Measurements from ENCODE around the gene INSR. TPM values are rescaled to one million over a fixed set of nuclear protein-coding genes. Genes with fewer than 3 reads are reported as not detected.
"Not testable (repeated sequence)": the region's sequence is repeated elsewhere in the genome, so short reads cannot be mapped to it uniquely, and the experiment has no call there.

INSR gene
- total RNA-seq, 1 donor from 2014 or later = 1.3 TPM

DNA sequence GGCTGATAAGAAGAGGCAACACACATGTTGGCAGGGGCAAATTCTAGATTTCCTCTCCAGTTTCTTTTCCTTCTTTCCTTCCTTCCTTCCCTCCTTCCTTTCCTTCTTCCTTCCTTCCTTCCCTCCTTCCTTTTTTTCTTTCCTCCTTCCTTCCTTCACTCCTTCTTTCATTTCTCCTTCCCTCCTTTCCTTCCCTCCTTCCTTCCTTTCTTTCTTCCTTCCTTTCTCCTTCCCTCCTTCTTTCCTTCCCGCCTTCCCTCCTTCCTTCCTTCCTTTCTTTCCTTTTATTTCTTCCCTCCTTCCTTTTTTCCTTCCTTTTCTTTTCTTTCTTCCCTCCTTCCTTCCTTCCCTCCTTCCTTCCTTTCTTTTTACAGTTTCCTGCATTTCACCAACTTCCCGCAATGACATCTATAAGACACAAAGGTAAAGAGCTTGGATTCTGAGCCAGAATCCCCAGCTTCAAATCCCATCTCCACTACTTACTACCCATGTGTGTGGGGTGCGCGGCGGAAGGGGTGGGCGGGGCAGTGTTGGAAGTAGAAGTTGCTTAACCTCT is 35.3 kb downstream of the INSR start:
- intact Hi-C loops (cut with micrococcal nuclease) = no loop called here

DNA sequence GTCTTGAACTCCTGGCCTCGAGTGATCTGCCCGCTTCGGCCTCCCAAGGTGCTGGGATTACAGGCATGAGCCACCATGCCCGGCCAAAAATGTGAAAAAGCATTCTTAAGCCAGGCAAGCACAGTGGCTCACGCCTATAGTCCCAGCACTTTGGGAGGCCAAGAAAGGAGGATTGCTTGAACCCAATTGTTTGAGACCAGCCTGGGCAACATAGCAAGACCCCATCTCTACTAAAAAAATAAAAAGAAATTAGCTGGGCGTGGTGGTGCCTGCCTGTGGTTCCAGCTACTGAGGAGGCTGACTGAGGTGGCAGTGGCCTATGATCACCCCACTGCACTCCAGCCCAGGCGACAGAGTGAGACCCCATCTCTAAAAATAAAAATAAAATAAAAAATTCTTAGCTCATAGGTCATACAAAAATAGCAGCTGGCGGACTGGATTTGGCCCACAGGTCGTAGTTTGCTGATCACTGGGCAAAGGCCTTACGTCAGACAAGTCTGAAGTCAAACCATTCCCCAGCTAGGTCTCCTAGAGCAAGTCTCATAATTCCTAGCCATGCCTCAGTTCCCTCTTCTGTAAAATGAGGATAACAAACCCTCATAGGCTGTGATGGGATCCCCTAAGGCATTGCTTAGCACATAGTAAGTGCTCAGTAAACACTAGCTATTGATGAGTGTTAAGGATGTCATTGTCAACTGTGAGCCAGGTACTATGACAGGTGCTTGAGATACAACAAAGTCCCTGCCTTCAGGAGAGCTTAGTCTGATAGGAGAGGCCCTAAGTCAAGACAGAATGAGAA is 36.0 kb downstream of the INSR start:
- intact Hi-C loops (cut with micrococcal nuclease) = no loop called here

- intact Hi-C loops (cut with micrococcal nuclease) = no loop called here
Observed at GRCh38 chr19:7257148-7258040, 36.8 kb downstream of the INSR start.

DNA sequence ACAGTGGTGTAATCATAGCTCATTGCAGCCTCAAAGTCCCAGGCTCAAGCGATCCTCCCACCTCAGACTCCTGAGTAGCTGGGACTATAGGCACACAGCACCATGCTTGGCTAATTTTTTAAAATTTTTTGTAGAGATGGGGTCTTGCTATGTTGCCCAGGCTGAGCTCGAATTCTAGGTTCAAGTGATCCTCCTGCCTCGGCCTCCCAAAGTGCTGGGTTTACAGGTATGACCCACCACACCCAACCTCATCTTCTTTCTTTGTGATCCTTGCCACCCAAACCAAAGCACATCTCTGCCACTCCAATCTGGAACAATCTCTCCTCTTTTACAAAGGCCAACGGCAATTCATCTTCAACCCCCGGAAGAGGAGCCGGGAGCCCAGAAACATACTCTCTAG is 38.6 kb downstream of the INSR start:
- intact Hi-C loops (cut with micrococcal nuclease) = no loop called here

- intact Hi-C loops (cut with micrococcal nuclease) = no loop called here
Observed at GRCh38 chr19:7255119-7255518, 39.1 kb downstream of the INSR start.

- intact Hi-C loops (cut with micrococcal nuclease) = no loop called here
Observed at GRCh38 chr19:7254590-7254989, 39.6 kb downstream of the INSR start.

DNA sequence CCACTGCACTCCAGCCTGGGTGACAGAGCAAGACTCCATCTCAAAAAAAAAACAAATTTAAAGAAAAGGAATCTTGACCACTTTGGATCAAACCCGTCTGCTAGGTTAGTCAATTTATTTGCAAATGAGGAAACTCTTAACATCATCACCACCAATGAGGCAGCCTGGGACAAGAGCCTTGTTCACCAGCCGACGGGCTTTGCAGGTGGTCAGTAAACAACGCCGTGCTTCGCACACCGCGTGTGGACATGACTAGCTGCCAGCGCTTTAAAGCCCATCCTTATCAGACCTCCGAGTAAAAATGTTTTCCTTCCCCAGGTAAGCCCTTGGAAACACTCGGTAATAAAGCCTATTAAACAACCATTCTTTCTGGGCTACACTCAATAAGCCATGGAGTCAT is 41.9 kb downstream of the INSR start:
- intact Hi-C loops (cut with micrococcal nuclease) = no loop called here

DNA sequence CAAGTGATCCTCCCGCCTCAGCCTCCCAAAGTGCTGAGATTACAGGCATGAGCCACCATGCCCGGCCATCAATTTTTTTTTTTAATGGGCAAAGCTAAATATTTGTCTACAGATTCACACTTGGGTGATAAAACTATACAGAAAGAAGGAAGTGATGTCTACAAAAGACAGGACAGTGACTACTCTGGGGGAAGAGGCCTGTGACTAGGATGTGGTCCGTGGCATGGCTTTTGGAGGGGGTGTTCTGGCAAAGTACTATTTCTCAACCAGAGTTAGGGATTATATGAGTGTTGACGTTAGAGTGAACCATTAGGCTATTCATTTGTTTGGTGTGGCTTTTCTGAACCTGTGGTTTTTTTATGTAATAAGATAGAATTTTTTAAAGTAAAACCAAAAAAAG is 42.7 kb downstream of the INSR start:
- intact Hi-C loops (cut with micrococcal nuclease) = no loop called here

DNA sequence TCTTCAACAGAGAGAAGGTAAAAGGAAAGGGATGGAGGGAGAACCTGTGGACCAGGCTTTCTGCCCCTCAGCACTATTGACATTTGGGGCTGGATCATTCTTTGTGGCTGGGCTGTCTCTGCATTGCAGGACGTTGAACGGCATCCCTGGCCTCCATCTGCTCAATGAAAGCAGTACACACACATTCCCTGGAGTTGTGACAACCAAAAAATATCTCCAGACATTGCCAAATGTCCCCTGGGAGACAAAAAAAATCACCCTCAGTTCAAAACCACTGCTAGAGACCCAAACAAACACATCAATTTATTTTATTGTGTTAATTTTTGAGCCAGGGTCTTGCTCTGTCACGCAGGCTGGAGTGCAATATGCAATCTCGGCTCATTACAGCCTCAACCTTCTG is 43.3 kb downstream of the INSR start:
- intact Hi-C loops (cut with micrococcal nuclease) = no loop called here

GRCh38 chr19:7250057-7250596 is 44.1 kb downstream of the INSR start:
- intact Hi-C loops (cut with micrococcal nuclease) = no loop called here

- intact Hi-C loops (cut with micrococcal nuclease) = no loop called here
Observed at GRCh38 chr19:7247155-7247554, 47.1 kb downstream of the INSR start.

DNA sequence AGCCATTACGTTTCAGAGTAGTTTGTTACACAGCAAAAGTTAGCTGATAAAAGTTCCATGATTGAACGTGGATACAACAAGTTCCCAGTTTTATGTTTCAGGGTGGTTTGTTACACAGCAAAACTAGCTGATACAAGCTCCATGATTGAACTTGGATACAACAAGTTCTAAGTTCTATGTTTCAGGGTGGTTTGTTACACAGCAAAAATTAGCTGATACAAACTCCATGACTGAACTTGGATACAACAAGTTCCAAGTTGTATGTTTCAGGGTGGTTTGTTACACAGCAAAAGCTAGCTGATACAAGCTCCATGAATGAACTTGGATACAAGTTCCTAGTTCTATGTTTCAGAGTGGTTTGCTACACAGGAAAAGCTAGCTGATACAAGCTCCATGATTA is 47.6 kb downstream of the INSR start:
- intact Hi-C loops (cut with micrococcal nuclease) = no loop called here

- intact Hi-C loops (cut with micrococcal nuclease) = no loop called here
Observed at GRCh38 chr19:7242601-7243258, 51.5 kb downstream of the INSR start.

DNA sequence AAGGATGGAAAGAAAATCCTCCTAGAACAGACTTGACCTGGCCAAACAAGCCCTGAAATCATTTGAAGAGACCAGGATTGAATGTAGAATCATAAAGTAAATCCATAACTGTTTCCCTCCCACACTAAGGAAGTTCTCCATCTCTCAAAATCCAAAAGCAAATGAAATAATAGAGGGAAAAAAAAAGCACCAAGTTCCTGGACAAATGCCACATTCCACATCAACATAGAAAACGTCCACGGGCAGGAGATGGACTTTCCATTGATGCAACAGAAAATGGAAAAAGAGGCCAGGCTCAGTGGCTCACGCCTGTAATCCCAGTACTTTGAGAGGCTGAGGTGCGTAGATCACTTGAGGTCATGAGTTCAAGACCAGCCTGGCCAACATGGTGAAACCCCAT is 56.2 kb downstream of the INSR start:
- intact Hi-C loops (cut with micrococcal nuclease) = no loop called here

- intact Hi-C loops (cut with micrococcal nuclease) = no loop called here
Observed at GRCh38 chr19:7236153-7236552, 58.1 kb downstream of the INSR start.

- intact Hi-C loops (cut with micrococcal nuclease) = no loop called here
Observed at GRCh38 chr19:7230826-7231225, 63.4 kb downstream of the INSR start.

DNA sequence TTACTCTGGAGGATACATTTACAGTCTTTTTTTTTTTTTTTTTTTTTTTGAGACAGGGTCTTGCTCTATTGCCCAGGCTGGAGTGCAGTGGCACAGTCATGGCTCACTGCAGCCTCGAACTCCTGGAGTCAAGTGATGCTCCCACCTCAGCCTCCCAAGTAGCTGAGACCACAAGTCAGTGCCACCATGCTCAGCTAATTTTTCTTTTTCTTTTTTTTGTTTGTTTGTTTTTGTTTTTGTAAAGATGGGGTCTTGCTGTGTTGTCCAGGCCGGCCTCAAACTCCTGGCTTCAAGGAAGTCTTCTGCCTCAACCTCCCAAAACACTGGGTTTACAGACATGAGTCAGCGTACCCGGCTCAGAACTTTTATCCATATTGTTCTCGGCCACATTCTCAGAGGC is 64.5 kb downstream of the INSR start:
- intact Hi-C loops (cut with micrococcal nuclease) = no loop called here

- intact Hi-C loops (cut with micrococcal nuclease) = no loop called here
Observed at GRCh38 chr19:7228935-7229541, 65.2 kb downstream of the INSR start.

GRCh38 chr19:7227735-7228134 is 66.5 kb downstream of the INSR start:
- intact Hi-C loops (cut with micrococcal nuclease) = no loop called here

- intact Hi-C loops (cut with micrococcal nuclease) = not testable (repeated sequence)
Observed at GRCh38 chr19:7227149-7227548, 67.1 kb downstream of the INSR start.

- intact Hi-C loops (cut with micrococcal nuclease) = no loop called here
Observed at GRCh38 chr19:7226739-7227138, 67.5 kb downstream of the INSR start.
